PC-3 (cell line): ENCODE data around the gene IL3RA.

ENCODE experiments used
- CTCF ChIP-seq: fragments of 300-600 bp; sonication (generic); conservative IDR thresholded peaks from 2 replicates; pipeline ENCODE4 v1.5.1; 2017; ENCODE audit warnings: antibody characterized with exemption, low read depth, mild to moderate bottlenecking, low read length
- EZH2phosphoT487 ChIP-seq: fragments of 300-600 bp; sonication (generic); IDR thresholded peaks from 2 replicates; pipeline ENCODE4 v1.6.1; 2018; ENCODE audit warnings: mild to moderate bottlenecking, antibody characterized with exemption, low read length, borderline replicate concordance

- TF ChIP-seq CTCF (no peak), EZH2phosphoT487 (no peak)
Observed at GRCh38 chrX:1308476-1308875, 28.1 kb upstream of the IL3RA start.
